Measurements from ENCODE around the gene TRPM1. TPM values are rescaled to one million over a fixed set of nuclear protein-coding genes. Genes with fewer than 3 reads are reported as not detected.

The TRPM1 gene
- total and polyA plus RNA-seq, 9 donors = 0.12 TPM; not detected in 8

GRCh38 chr15:31032961-31033371 lies 68.6 kb downstream of the TRPM1 start:
- H3K4me3 ChIP-seq = no peak overlapping the region
- WGBS, 3 donors = 0 to 4% (median 1%) methylated on average over 5 of the region's 5 CpGs
- peaks cover 2% of the 10 kb centered on the region for H3K4me1 ChIP-seq (ENCODE audit: insufficient read depth)
- intact Hi-C loops (cut with DNase I) = no loop called here
- no peaks in the 10 kb centered on the region for H3K9me3 ChIP-seq
- no peaks in the 10 kb centered on the region for H3K36me3 ChIP-seq
- H3K27me3 ChIP-seq = no peaks in the 10 kb centered on the region
- H3K27ac ChIP-seq = no peak overlapping the region
- TF ChIP-seq POLR2A (IDR thresholded peaks at IDR 0.05) (no peak), EP300 (IDR thresholded peaks at IDR 0.05) (no peak), CTCF (IDR thresholded peaks at IDR 0.05) (no peak)
- DNase-seq = no peak

DNA sequence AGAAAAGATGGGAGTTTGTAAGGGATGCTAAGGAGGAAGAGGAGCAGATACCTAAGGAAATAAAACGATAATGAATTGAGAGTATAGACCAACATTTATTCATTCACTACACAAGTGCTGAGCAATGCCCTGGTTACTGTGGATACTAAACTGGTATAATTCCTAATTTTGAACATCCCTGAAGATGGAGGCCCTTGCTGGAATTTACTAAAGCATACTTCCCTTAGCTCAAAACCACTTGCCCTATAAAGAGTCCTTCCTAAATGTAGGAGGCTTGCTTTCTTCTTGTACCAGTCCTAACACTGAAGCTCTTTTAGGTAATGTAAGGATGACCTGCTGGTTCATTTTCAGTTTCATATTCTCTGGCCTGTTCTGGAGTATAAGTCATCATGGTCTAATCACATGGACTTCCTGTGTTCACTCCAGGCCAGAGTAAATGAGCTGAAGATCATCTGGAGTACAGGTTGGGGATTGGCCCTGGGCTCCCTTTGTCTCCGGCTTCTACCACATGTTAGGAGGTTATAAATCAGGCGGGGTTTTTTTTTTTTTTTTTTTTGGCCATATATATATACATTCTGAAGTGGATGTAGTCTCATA lies 70.0 kb downstream of the TRPM1 start:
- intact Hi-C loops (cut with DNase I) = no loop called here
- no peak overlapping the region for H3K4me3 ChIP-seq
- peaks cover 2% of the 10 kb centered on the region for H3K4me1 ChIP-seq (ENCODE audit: insufficient read depth)
- no peaks in the 10 kb centered on the region for H3K27me3 ChIP-seq
- WGBS, 3 donors = 94 to 95% (median 94%) methylated on average over 3 of the region's 3 CpGs
- no peak for DNase-seq
- no peaks in the 10 kb centered on the region for H3K36me3 ChIP-seq
- no peak overlapping the region for H3K27ac ChIP-seq
- TF ChIP-seq POLR2A (IDR thresholded peaks at IDR 0.05) = no peak
- TF ChIP-seq CTCF (IDR thresholded peaks at IDR 0.05) = no peak
- TF ChIP-seq EP300 (IDR thresholded peaks at IDR 0.05) = no peak
- H3K9me3 ChIP-seq = no peaks in the 10 kb centered on the region

DNA sequence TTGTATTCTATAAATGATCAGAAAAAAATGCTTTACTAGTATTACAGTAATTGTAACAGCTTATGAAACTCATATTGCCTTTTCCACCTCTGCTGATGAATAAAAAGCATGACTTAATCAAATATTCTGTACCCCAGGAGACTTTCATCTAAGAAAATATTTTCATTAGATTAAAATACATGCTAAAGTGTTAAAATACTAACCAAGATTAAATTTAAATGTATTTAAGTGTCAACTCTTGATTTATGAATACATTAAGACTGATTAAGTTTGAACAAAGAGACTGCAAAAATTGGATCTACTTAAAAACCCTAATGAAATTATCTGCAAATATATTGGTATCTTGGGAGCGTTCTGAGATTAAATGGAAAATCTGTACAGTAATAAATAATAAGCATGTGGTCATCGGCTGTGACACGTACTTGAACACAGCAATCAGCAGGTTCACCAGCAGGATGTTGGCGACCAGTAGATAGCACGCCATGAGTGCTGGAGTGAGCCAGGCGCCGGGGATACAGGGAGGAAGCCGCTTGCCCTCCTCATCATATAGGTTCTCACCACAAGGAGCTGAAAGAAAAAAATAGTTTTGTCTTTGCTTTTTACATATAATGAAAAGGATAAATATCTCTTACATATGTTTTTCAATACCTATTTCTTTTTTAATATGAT lies 73.5 kb downstream of the TRPM1 start:
- no peaks in the 10 kb centered on the region for H3K27me3 ChIP-seq
- H3K4me3 ChIP-seq = no peak overlapping the region
- H3K36me3 ChIP-seq = no peaks in the 10 kb centered on the region
- no peak overlapping the region for H3K27ac ChIP-seq
- no peaks in the 10 kb centered on the region for H3K9me3 ChIP-seq
- no peak for TF ChIP-seq CTCF (IDR thresholded peaks at IDR 0.05)
- no peak for TF ChIP-seq POLR2A (IDR thresholded peaks at IDR 0.05)
- no peak for TF ChIP-seq EP300 (IDR thresholded peaks at IDR 0.05)
- intact Hi-C loops (cut with DNase I) = no loop called here
- no peak for DNase-seq
- H3K4me1 ChIP-seq (ENCODE audit: insufficient read depth) = peaks cover 3% of the 10 kb centered on the region
- 79 to 87% (median 83%) methylated on average over 8 of the region's 8 CpGs for WGBS, 3 donors

DNA sequence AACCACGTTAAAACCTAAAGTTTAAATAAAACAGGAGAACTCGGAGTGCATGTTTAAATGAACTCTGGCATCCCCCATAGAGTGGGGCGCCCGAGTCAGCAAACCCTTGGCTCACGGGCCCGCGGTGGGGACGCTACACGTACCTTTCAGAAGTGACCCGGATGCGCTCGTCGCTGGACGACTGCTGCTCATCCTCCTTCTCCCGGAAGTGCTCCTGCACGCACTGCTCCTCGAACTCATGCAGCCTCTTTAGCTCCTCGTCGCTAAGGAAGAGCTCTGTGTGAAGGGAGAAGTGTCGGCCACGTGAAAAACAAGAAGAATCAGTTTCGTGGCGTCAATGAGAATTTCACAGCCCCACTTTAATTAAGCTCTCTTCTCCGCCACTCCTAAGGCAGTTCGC lies 75.5 kb downstream of the TRPM1 start:
- Histone ChIP-seq H3K27me3 (no peaks in the 10 kb centered on the region), H3K4me1 (ENCODE audit: insufficient read depth) (peaks cover 1% of the 10 kb centered on the region), H3K36me3 (no peaks in the 10 kb centered on the region), H3K9me3 (no peaks in the 10 kb centered on the region), H3K4me3 (no peak overlapping the region), H3K27ac (no peak overlapping the region)
- TF ChIP-seq CTCF (IDR thresholded peaks at IDR 0.05) (no peak), POLR2A (IDR thresholded peaks at IDR 0.05) (no peak), EP300 (IDR thresholded peaks at IDR 0.05) (no peak)
- WGBS, 3 donors = 95 to 97% (median 97%) methylated on average over 25 of the region's 25 CpGs
- DNase-seq = no peak
- intact Hi-C loops (cut with DNase I) = no loop called here
